Measurements from ENCODE around the gene HERC3.
A peak's percentile ranks its signal among the peaks of the same experiment; 100 is the strongest.

The HERC3 gene

GRCh38 chr4:88660446-88661294 lies 68.4 kb downstream of the HERC3 start:
- DNase-seq (ENCODE audit: low read depth in 2 of 2), result no peak

- no peak for DNase-seq (ENCODE audit: low read depth in 2 of 2)
Observed at GRCh38 chr4:88661739-88662138, 69.5 kb downstream of the HERC3 start.

- no peak for DNase-seq (ENCODE audit: low read depth in 2 of 2)
Observed at GRCh38 chr4:88672987-88673386, 80.7 kb downstream of the HERC3 start.

- DNase-seq (ENCODE audit: low read depth in 2 of 2), result no peak
Observed at GRCh38 chr4:88673886-88674285, 81.6 kb downstream of the HERC3 start.

- DNase-seq (ENCODE audit: low read depth in 2 of 2), result no peak
Observed at GRCh38 chr4:88674565-88674964, 82.3 kb downstream of the HERC3 start.

GRCh38 chr4:88674979-88675378 lies 82.7 kb downstream of the HERC3 start:
- no peak for DNase-seq (ENCODE audit: low read depth in 2 of 2)

GRCh38 chr4:88675543-88675942 lies 83.3 kb downstream of the HERC3 start:
- no peak for DNase-seq (ENCODE audit: low read depth in 2 of 2)

GRCh38 chr4:88681209-88681608 lies 88.9 kb downstream of the HERC3 start:
- no peak for DNase-seq (ENCODE audit: low read depth in 2 of 2)

- no peak for DNase-seq (ENCODE audit: low read depth in 2 of 2)
Observed at GRCh38 chr4:88690355-88690754, 98.1 kb downstream of the HERC3 start.

- DNase-seq (ENCODE audit: low read depth in 2 of 2), result no peak
Observed at GRCh38 chr4:88693792-88694191, 101.5 kb downstream of the HERC3 start.

- DNase-seq (ENCODE audit: low read depth in 2 of 2), result no peak
Observed at GRCh38 chr4:88696630-88697029, 104.3 kb downstream of the HERC3 start.

GRCh38 chr4:88697141-88697540 lies 104.9 kb downstream of the HERC3 start:
- DNase-seq (ENCODE audit: low read depth in 2 of 2), result no peak

- DNase-seq (ENCODE audit: low read depth in 2 of 2), result peak in 1 of 2 donors; percentile 49
Observed at GRCh38 chr4:88697588-88698329, 105.5 kb downstream of the HERC3 start, which contains the start of gene NAP1L5. Gene NAP1L5, minus strand, starts transcription at chr4:88697829. Its CDS starts 75 bp downstream, at chr4:88697754.

GRCh38 chr4:88698519-88698918 lies 106.2 kb downstream of the HERC3 start:
- DNase-seq (ENCODE audit: low read depth in 2 of 2), result no peak

GRCh38 chr4:88702782-88703181 lies 110.5 kb downstream of the HERC3 start:
- DNase-seq (ENCODE audit: low read depth in 2 of 2), result no peak

GRCh38 chr4:88705223-88705622 lies 112.9 kb downstream of the HERC3 start:
- DNase-seq (ENCODE audit: low read depth in 2 of 2), result no peak

GRCh38 chr4:88705805-88706492 lies 113.7 kb downstream of the HERC3 start:
- no peak for DNase-seq (ENCODE audit: low read depth in 2 of 2)

- no peak for DNase-seq (ENCODE audit: low read depth in 2 of 2)
Observed at GRCh38 chr4:88706574-88706973, 114.3 kb downstream of the HERC3 start.

GRCh38 chr4:88709989-88710388 lies 117.7 kb downstream of the HERC3 start:
- no peak for DNase-seq (ENCODE audit: low read depth in 2 of 2)

GRCh38 chr4:88713782-88714181 lies 121.5 kb downstream of the HERC3 start:
- DNase-seq (ENCODE audit: low read depth in 2 of 2), result no peak

- no peak for DNase-seq (ENCODE audit: low read depth in 2 of 2)
Observed at GRCh38 chr4:88718098-88718497, 125.8 kb downstream of the HERC3 start.

- no peak for DNase-seq (ENCODE audit: low read depth in 2 of 2)
Observed at GRCh38 chr4:88719381-88719780, 127.1 kb downstream of the HERC3 start.

Data from stimulated activated CD4-positive, alpha-beta T cell treated with anti-CD3 and anti-CD28 coated beads, Interleukin-15, amount 100 ng/mL, for 48 hours (primary cell).